ENCODE data around the gene OVCA2. TPM values are rescaled to one million over a fixed set of nuclear protein-coding genes. Genes with fewer than 3 reads are reported as not detected.

OVCA2 gene
- total RNA-seq, 3 donors from 2014 or later, result 24.3 to 35.4 (median 32.5) TPM

- TF ChIP-seq, protein P1, sequence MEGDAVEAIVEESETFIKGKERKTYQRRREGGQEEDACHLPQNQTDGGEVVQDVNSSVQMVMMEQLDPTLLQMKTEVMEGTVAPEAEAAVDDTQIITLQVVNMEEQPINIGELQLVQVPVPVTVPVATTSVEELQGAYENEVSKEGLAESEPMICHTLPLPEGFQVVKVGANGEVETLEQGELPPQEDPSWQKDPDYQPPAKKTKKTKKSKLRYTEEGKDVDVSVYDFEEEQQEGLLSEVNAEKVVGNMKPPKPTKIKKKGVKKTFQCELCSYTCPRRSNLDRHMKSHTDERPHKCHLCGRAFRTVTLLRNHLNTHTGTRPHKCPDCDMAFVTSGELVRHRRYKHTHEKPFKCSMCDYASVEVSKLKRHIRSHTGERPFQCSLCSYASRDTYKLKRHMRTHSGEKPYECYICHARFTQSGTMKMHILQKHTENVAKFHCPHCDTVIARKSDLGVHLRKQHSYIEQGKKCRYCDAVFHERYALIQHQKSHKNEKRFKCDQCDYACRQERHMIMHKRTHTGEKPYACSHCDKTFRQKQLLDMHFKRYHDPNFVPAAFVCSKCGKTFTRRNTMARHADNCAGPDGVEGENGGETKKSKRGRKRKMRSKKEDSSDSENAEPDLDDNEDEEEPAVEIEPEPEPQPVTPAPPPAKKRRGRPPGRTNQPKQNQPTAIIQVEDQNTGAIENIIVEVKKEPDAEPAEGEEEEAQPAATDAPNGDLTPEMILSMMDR (IDR thresholded peaks at IDR 0.05), result no peak
- Histone ChIP-seq H3K9me3 (no peaks in the 10 kb centered on the region), H3K4me1 (peaks cover 0 to 7% of the 10 kb centered on the region in 2 donors), H3K4me3 (no peak overlapping the region), H3K36me3 (peaks cover 4% of the 10 kb centered on the region), H3K27me3 (no peaks in the 10 kb centered on the region), H3K27ac (no peak overlapping the region)
- DNase-seq (ENCODE audit: low spot score in 2 of 2), result no peak
- intact Hi-C loops (cut with DNase I; ENCODE audit: low total_unique reads), result no loop called here
Observed at GRCh38 chr17:2034157-2034556, 7.7 kb upstream of the OVCA2 start.

DNA sequence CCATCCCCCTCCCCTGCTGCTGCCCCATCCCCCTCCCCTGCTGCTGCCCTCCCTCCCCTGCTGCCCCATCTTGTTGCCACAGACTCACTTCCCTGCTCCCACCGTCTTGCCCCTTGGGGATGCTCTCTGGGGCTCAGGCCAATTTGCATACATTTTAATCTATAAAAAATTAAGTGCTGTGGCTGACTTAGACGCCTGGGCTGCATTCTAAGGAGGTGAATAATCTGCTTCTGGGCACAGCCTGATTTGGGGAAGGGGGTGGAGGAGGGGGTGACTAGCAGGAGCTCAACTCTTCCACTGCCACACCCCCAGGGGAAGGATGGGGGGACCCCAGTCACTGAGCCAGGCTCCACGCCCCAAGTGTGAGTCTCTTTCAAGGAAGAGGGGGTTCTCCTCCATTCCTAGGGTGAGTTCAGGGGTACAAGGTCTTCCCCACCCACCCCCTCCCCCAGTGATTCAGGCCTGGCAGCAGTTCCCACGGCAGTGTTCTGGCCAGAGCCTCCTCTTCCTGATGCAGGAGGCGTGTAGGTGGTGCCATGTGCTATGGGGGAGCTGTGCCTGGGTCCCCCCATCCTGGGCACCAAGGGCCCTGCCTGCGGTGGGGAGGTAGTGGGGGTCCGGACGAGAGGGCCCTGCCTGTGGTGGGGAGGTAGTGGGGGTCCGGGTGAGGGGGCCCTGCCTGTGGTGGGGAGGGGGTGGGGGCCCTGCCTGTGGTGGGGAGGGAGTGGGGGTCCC lies 6.8 kb upstream of the OVCA2 start:
- no peak overlapping the region for H3K4me3 ChIP-seq
- no peak overlapping the region for H3K27ac ChIP-seq
- intact Hi-C loops (cut with DNase I; ENCODE audit: low total_unique reads), result no loop called here
- peaks cover 0 to 7% of the 10 kb centered on the region in 2 donors for H3K4me1 ChIP-seq
- H3K27me3 ChIP-seq, result no peaks in the 10 kb centered on the region
- H3K9me3 ChIP-seq, result no peaks in the 10 kb centered on the region
- no peak for DNase-seq (ENCODE audit: low spot score in 2 of 2)
- peaks cover 4% of the 10 kb centered on the region for H3K36me3 ChIP-seq
- no peak for TF ChIP-seq POLR2AphosphoS5 (IDR thresholded peaks at IDR 0.05)
- TF ChIP-seq, protein P1 (IDR thresholded peaks at IDR 0.05), result no peak
- TF ChIP-seq POLR2A (IDR thresholded peaks at IDR 0.05), result no peak

DNA sequence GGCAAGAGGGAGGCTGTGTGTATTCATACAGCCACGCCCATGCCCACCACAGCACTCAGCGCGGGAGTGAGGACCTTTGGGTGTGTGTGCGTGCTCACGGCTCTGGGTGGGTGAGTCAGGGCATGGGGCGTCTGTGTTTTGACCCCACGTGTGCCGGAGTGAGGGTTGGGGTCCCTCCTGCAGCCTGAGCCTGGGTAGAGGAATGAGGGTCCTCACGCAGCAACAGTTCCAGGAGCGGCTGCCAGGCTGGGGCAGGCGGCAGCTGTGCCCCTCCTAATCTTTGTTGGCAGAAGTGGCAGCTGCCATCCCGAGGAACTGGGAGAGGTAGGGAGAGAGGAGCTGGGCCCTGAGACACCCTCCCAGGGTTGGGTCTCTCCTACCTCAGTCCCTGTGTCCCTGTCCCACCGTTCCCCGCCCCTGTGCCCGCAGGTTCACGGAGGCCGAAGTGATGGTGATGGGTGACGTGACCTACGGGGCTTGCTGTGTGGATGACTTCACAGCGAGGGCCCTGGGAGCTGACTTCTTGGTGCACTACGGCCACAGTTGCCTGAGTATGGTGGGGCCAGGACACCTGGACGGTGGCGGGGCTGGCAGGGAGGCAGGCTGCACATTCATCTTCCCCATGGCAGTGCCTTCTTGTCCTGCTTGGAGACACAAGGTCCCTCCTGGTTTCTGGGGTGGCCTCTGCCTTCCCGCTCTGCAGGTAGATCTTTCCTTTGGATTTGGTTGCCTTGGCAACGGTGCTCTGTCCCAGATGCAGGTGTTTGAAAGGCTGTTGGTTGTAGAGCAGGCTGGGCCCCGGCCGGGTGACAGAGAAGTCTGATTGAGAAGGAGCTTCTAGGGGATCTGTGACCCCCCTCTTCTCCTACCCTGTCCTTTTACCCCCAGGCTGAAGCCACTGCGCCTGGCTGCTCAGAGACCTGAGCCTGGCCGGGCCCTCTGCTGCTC lies 6.0 kb upstream of the OVCA2 start:
- TF ChIP-seq, protein P1 (IDR thresholded peaks at IDR 0.05), result no peak
- TF ChIP-seq POLR2A (IDR thresholded peaks at IDR 0.05) (no peak), POLR2AphosphoS5 (IDR thresholded peaks at IDR 0.05) (no peak)
- Histone ChIP-seq H3K9me3 (no peaks in the 10 kb centered on the region), H3K36me3 (peaks cover 4% of the 10 kb centered on the region), H3K4me3 (no peak overlapping the region), H3K4me1 (peaks cover 0 to 5% of the 10 kb centered on the region in 2 donors), H3K27me3 (no peaks in the 10 kb centered on the region), H3K27ac (no peak overlapping the region)
- intact Hi-C loops (cut with DNase I; ENCODE audit: low total_unique reads), result no loop called here
- no peak for DNase-seq (ENCODE audit: low spot score in 2 of 2)

DNA sequence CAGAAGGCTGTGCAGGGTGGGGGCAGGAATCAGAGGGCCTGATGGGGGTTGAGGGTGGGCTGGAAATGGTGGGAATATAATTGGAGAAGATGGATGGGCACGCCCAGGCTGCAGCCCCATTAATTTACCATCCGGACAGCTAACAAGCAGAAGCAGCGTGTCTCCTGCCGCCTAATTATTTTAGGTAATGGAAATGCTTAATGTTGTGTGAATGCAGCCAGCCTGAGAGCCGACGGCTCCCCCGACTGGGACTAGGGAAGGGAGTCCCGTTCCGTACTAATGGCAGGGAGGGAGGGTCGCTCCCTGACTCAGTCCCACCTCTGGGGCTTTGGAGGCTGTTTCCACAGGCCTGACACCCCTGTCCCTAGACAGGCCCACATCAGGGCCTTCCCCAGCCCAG lies 4.7 kb upstream of the OVCA2 start:
- no peak overlapping the region for H3K4me3 ChIP-seq
- TF ChIP-seq POLR2AphosphoS5 (IDR thresholded peaks at IDR 0.05) (no peak), POLR2A (IDR thresholded peaks at IDR 0.05) (no peak)
- TF ChIP-seq, protein P1 (IDR thresholded peaks at IDR 0.05), result no peak
- no peak overlapping the region for H3K27ac ChIP-seq
- peaks cover 0 to 6% of the 10 kb centered on the region in 2 donors for H3K4me1 ChIP-seq
- intact Hi-C loops (cut with DNase I; ENCODE audit: low total_unique reads), result no loop called here
- peaks cover 4% of the 10 kb centered on the region for H3K36me3 ChIP-seq
- no peaks in the 10 kb centered on the region for H3K27me3 ChIP-seq
- no peak for DNase-seq (ENCODE audit: low spot score in 2 of 2)
- no peaks in the 10 kb centered on the region for H3K9me3 ChIP-seq
